Stimulated activated naive CD8-positive, alpha-beta T cell treated with anti-CD3 and anti-CD28 coated beads, Interleukin-15, Interleukin-2, amounts not matched to agents 100 U/mL and 50 U/mL, for 24 hours (primary cell): Measurements from ENCODE around the gene ICAM5.

ENCODE experiments used
- ATAC-seq: fragments of 150-1000 bp; cut with Tn5 transposase; one replicate; pipeline ENCODE4 v1.10.0; 2021
- DNase-seq: peaks from one replicate; pipeline ENCODE4 v3.0.0; 2021

The ICAM5 gene

GRCh38 chr19:10344780-10345179 lies 55.0 kb downstream of the ICAM5 start:
- DNase-seq (no peak), ATAC-seq (no peak)
